Measurements from ENCODE around the gene DUSP3. TPM values are rescaled to one million over a fixed set of nuclear protein-coding genes. Genes with fewer than 3 reads are reported as not detected.

Gene DUSP3
- total RNA-seq, 1 experiment from 2014 or later, result 16.9 TPM

DNA sequence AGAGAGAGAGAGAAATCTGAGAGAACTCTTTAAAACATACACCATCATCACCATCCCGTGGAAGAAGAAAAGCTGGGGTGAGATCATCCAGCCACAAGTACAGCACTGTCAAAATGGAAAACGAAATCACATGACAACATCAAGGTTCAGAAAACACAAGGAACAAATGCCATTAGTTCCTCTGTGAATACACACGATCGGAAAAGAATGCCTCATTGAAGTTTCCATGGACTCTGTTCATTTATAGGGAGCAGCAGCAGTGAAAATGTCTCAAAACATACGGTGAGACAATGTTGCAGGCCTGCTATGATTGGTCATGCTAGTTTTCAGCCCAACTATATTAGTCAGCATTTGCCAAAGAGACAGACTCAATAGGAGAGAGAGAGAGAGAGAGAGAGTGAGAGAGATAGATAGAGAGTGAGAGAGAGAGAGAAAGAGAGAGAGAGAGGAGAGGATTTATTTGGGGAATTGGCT lies 5.9 kb upstream of the DUSP3 start:
- Histone ChIP-seq H3K27ac (ENCODE audit: insufficient read length, low read depth, low read length) (no peak overlapping the region), H3K79me1 (ENCODE audit: insufficient read depth, low read depth, low read length, poor library complexity, severe bottlenecking) (no peaks in the 10 kb centered on the region), H3T11ph (ENCODE audit: low read length) (no peak overlapping the region), H2BK15ac (ENCODE audit: low read depth, low read length) (no peak overlapping the region), H3K56ac (ENCODE audit: insufficient read length, low read depth, low read length) (no peak overlapping the region), H3K14ac (ENCODE audit: insufficient read depth, low read length) (no peak overlapping the region), H2AFZ (ENCODE audit: low read length) (no peak overlapping the region), H3K9ac (ENCODE audit: extremely low read depth, insufficient read length, low read length) (no peak overlapping the region), H3K18ac (ENCODE audit: insufficient read length, low read depth, low read length) (no peak overlapping the region), H3K4ac (ENCODE audit: low read depth, low read length) (no peak overlapping the region), H2BK12ac (ENCODE audit: insufficient read length, low read depth, low read length) (no peak overlapping the region), H4K91ac (ENCODE audit: insufficient read length, low read depth, low read length) (no peak overlapping the region), H3K4me2 (ENCODE audit: insufficient read depth, insufficient read length, low read length) (no peak overlapping the region), H4K20me1 (ENCODE audit: control insufficient read depth, insufficient read depth, insufficient read length) (no peaks in the 10 kb centered on the region), H2BK120ac (ENCODE audit: low read depth, low read length, poor library complexity, severe bottlenecking) (no peak overlapping the region), H4K5ac (ENCODE audit: insufficient read length, low read depth, low read length) (no peak overlapping the region), H3K79me2 (ENCODE audit: insufficient read depth, low read length) (no peaks in the 10 kb centered on the region), H2BK20ac (ENCODE audit: low read depth, low read length, poor library complexity, severe bottlenecking) (no peak overlapping the region), H3K23ac (ENCODE audit: insufficient read length, low read depth, low read length) (no peak overlapping the region), H3K23me2 (ENCODE audit: insufficient read length, low read depth, low read length, poor library complexity, severe bottlenecking) (no peaks in the 10 kb centered on the region), H2AK5ac (ENCODE audit: insufficient read length, low read length) (no peak overlapping the region), H2BK5ac (ENCODE audit: insufficient read length, low read length) (no peak overlapping the region), H4K8ac (replicated peaks; ENCODE audit: insufficient read length, low read depth, low read length) (no peak overlapping the region), H3K27me3 (ENCODE audit: insufficient read depth, low read length) (no peaks in the 10 kb centered on the region), H3K9me3 (ENCODE audit: control insufficient read depth, low read depth, low read length) (no peaks in the 10 kb centered on the region), H3K4me1 (ENCODE audit: insufficient read depth, low read length) (no peaks in the 10 kb centered on the region)
- Mint-ChIP-seq H3K4me1 (peaks cover 7 to 8% of the 10 kb centered on the region in 2 experiments; a peak in 3 of 4 replicates), H3K27me3 (ENCODE audit: low read depth) (peaks cover 27% of the 10 kb centered on the region), H3K36me3 (ENCODE audit: insufficient read depth in 1 of 3, low read depth in 3 of 3) (no peaks in the 10 kb centered on the region), H3K4me3 (no peak overlapping the region), H3K27ac (peak overlapping the region in 1 of 3 experiments; percentile 20; a peak in 1 of 7 replicates), H3K9me3 (peaks cover 0 to 2% of the 10 kb centered on the region in 2 experiments; a peak in 1 of 5 replicates)
- TF ChIP-seq, protein P1, sequence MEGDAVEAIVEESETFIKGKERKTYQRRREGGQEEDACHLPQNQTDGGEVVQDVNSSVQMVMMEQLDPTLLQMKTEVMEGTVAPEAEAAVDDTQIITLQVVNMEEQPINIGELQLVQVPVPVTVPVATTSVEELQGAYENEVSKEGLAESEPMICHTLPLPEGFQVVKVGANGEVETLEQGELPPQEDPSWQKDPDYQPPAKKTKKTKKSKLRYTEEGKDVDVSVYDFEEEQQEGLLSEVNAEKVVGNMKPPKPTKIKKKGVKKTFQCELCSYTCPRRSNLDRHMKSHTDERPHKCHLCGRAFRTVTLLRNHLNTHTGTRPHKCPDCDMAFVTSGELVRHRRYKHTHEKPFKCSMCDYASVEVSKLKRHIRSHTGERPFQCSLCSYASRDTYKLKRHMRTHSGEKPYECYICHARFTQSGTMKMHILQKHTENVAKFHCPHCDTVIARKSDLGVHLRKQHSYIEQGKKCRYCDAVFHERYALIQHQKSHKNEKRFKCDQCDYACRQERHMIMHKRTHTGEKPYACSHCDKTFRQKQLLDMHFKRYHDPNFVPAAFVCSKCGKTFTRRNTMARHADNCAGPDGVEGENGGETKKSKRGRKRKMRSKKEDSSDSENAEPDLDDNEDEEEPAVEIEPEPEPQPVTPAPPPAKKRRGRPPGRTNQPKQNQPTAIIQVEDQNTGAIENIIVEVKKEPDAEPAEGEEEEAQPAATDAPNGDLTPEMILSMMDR (conservative IDR thresholded peaks at IDR 0.05), result no peak
- no CpG with 5 or more reads among the region's 5 CpGs for WGBS (ENCODE audit: extremely low coverage, insufficient read length, low lambda C conversion rate)
- DNase-seq, result no peak
